OCI-LY7 (cell line): ENCODE data around the gene MEF2A.

Source experiments
- CTCF ChIP-seq: fragments of 200-600 bp; sonication (generic); conservative IDR thresholded peaks from 2 replicates; pipeline ENCODE4 v1.5.1; 2014; ENCODE audit warnings: mild to moderate bottlenecking, antibody characterized with exemption, low read length, moderate library complexity, mixed read lengths
- EZH2phosphoT487 ChIP-seq: fragments of 200-600 bp; sonication (generic); IDR thresholded peaks from 2 replicates; pipeline ENCODE4 v1.6.1; 2018; ENCODE audit warnings: low read depth, borderline replicate concordance, mild to moderate bottlenecking, mixed run types, antibody characterized with exemption, low read length, moderate library complexity, mixed read lengths

- TF ChIP-seq CTCF (no peak), EZH2phosphoT487 (no peak)
These were observed 154.7 kb downstream of the MEF2A start for GRCh38 chr15:99720533-99720932.
